Activated CD8-positive, alpha-beta memory T cell treated with anti-CD3 and anti-CD28 coated beads, Interleukin-2, amount 50 U/mL, for 48 hours (primary cell): Measurements from ENCODE around the gene NCMAP.

Source experiments
- DNase-seq: peaks from one replicate; pipeline ENCODE4 v3.0.0-alpha.2; 2020

NCMAP gene

DNA sequence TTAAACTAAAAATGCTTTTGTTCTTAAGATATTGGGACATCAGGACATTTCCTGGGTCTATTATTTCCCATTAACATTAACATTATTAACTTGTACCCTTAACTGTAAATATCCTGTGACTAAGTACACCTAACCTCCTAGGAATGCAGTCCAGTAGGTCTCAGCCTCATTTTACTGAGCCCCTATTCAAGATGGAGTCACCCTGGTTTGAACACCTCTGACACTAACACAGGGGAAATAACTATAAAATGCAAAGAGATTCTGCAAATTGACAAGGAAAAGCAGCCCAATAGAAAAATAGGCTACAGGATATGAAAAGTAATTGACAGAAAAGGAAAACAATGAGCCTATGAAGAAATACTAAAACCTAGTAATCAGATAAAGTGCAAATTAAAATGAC is 11.6 kb upstream of the NCMAP start:
- DNase-seq = no peak

DNA sequence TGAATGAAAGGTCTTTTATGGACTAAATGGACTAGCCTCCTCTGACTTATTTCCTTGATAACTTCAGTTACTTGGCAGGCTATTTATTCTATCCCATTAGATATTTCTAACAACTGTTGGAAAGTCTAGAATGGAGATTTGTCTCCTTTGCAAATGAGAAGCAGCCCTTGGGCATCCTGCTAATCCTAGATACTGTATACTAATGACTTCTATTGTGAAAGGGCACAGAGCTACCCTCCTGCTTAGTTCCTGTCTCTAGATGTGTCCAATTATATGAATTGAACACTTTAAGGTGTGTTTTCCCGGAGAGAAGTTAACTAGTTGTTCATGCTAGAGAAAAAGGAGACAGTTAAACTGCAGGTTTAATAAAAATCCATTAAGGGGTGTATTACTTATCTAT is 10.2 kb upstream of the NCMAP start:
- DNase-seq = no peak

DNA sequence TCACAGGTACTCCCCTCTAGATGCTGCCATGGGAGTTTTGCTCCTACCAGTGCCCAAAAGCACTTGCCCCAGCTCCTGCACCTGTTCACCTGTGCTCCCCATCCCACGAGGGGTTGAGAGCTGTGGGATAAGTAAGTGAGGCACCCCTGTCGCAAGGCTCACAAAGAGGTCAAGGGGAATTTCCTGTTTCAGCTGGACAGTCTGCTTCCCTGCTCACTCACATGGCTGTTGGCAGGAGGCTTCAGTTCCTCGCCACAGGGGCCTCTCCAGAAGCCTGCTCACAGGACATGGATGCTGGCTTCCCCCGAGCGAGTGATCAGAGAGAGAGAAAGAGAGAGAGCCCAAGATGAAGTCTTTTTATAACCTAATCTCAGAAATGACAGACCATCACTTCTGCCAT is 8.7 kb upstream of the NCMAP start:
- DNase-seq = peak; percentile 44

DNA sequence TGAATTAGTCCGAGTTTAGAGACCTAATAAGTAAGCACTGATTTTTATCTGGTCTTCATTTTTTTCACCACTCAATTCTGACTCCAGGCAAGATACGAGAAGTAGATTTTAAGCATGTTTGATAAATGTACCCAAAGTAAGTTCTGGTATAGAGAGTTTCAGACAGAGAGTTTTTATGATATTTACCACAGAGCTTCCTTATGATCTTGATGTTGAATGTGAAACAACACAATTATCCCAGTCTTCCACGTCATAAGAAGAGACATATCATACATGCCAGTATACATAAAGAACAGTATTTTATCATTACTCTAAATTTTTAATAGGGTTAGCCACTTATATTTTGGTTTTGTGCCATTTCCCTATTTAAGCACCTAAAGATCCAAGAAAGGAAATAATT is 7.8 kb upstream of the NCMAP start:
- DNase-seq = no peak

DNA sequence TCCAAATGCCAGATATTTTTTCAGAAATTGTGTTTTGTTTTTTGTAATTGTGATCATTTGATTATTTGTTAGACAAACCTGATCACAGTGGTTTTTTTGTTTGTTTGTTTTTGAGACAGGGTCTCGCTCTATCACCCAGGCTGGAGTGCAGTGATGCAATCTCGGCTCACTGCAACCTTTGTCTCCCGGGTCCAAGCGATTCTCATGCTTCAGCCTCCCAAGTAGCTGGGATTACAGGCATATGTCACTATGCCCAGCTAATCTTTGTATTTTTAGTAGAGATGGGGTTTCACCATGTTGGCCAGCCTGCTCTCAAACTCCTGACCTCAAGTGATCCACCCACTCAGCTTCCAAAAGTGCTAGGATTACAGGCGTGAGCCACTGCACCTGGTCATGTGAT is 6.7 kb upstream of the NCMAP start:
- peak; percentile 20 for DNase-seq

DNA sequence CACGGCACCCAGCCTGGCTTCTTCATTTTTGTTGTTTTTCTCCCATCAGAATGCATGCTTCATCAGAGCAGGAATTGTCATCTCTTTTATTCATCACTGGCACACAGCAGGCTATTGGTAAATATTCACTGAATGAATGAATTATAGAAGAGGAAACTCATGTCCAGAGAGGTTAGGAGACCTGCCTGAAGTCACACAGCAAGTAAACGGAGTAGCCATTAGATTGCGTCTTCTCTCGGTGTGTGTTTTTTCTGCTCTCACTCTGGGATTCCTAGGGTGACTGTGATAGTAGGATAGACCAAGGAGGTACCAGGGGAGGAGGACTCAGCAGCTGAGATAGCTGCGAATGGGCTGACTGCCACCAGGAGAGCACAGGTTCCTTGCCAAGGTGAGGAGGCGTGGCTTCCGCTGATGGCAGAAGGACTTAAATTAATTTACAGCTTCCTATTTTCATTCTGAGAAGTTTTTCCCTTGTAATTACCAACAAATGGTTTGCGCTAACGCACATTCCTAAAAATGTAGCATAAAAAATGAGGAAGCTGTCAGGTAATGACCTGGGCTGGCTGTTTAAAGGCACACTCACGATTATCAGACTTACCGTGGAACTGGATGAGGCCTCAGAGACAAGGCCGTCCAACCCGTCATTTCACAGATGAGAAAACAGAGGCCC is 4.5 kb upstream of the NCMAP start:
- DNase-seq = peak; percentile 15

DNA sequence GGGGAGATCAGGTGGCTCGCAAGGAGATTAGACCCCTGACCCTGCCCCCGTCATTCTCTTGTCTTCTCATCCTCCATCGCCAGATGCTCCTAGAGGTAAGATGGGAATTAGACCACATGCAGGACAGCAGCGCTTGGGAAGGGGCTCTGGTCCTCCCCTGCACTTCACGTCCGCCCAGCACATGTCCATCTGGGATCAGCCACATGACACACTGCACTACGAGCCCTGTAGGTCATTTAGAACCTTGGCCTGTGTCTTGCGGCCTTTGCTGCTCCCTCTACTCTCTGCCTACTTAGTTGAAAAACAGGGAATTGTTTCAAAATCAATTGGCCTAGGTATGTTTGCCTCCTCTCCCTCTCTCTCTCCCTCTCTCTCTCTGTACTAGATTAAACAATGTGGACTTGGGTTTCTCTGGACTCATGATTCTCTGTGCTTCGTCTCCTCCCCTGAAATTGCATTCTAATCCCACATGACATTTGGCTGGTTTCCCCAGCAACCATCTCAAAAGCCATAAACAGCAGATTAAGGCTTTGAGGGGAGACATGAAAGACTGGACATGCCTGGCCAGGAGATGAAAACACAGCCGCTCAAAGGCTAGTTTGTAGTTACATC is 3.8 kb upstream of the NCMAP start:
- DNase-seq = peak; percentile 33

DNA sequence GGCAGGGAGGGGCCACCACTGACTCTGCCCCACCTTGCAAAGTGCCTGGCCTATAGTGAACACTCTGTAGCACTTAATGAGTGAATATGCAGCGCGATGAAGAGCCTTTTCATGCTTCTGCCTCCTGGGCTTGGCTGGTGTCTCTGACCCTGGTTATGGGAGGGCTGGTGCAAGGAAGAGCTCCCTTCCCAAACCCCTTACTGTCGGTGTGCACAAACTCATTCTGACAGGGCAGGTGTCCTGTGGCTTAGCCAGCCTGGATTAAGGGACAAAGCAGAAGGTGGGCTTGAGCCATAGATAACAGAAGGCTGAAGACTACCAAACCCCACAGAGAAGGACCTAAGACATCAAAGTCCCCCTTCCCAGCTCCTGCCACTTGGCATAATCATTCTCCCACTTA is 2.0 kb upstream of the NCMAP start:
- DNase-seq = no peak

DNA sequence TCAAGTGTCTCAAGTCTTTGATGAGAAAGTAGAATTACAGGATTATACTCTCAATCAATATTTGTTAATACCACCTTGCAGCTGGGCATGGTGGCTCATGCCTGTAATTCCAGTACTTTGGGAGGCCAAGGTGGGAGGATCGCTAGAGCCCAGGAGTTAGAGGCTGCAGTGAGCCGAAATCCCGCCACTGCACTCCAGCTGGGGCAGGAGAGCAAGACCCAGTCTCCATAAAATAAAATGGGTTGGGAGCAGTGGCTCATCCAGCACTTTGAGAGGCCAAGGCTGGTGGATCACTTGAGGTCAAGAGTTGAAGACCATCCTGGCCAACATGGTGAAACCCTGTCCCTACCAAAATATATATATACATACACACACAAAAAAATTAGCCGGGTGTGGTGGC is 1.2 kb upstream of the NCMAP start:
- no peak for DNase-seq

DNA sequence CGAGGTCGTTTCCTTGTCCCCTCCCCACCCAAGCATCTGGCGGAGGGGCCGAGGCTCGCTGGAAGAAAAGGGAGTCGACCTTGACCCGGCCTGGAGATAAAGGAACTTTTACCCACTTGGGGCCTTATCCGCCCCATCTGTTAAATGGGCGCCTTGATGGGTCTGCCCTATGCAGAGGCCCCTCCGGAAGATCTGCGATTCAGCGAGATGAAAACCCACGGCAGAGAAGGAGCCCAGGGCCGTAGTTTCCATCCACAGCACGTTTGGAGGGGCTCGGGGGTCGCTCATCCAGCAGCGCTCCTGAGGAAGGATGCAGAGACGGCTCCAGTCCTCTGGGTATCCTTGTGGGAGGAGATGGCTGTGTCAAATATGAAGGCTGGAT is 518 bp downstream of the NCMAP start:
- no peak for DNase-seq

DNA sequence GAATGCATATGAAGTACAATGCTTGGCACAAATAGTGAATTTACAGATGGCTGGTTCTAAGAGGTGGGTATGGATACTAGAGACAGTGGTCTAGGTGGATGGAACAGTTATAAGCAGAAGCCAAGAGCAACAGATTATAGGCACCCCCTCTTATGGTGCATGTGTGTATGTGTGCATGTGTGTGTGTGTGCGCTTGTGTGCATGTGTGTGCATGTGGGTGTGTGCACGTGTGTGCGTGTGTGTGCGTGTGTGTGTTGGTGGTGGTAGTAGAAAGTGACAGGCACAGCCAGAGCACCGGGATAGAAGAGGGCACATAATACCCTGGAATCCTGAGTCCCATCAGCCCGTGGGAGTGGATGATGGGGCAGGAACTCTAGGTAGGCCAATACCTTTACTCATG is 1.3 kb downstream of the NCMAP start:
- no peak for DNase-seq

DNA sequence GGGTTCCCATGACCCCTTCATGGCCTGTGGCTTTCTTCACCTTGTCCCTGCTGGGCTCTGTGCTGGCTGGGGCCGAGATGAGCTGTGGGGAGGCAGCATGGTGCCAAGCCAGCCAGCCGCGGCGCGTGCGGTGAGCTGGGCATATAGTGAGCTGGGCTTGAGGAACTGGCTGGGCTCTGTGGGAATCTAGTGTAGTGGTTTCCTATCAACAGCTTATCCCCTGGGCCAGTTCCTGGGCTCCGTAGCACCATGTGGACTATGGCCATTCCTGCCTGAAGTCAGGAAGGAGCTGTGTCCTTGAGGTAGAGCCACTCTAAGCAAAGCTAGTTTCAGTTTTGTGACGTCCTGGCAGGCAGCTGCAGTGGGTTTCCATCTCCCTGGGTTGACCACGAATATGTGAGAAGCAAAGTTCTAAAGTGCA is 1.8 kb downstream of the NCMAP start:
- no peak for DNase-seq

DNA sequence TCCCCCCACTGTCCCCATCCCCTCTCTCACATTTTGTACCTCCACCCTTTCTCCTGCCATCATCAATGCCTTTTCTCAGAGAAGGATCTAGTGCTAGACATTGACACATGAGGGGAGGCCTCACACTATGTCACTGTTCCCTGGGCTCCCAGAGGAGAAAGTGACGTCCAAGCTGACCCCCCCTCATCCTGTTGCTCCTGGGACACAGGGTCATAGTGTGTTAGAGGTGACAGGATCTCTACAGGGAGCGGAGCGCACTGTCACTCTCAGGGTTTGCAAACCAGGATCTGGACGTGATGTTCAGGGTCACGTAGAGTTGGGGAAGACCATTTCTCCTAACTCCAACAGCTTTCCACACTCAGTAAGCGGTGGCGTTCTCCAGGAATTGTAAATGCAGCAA is 2.6 kb downstream of the NCMAP start:
- DNase-seq = no peak

DNA sequence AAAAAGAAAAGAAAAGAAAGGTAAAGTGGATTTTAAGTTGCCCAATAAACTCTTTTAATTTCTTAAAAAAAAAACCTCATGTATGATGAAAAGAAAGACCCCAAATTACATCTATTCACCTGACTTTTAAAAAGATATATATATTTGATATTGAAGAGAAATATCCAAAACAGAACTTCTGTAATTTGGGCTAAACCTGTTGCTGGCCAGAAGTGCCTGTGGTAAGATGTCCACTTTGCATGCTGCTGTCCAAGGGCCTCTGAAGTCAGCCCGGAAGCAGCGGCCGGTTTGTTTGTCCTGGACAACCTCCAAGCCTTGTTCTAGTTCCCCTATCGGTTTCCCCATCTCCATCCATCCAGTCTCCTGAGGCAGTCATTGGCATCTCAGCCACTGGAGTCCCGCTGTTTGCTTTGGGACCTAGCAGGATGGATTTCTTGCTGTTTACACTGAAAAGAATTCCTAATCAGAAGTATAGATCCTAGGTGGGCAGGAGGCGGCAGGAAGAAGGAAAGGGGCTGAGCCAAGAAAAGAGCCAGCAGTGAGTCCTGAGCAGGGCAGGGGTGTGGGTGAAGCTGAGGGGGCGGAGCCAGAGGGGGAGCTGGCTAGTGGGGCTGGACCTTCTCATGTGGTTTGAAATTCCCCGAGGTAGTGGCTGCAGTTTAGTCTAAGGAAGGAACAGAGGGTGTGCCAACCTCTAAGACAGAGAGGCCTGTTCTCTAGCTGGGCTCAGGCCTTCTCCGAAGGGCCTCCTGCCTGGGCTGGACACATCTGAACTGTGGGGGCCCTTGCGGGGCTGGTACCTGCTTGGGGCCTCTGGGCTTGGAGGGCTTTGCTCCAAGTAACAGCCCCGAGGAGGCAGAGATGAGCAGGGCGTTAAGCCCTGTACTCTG is 3.3 kb downstream of the NCMAP start:
- no peak for DNase-seq

DNA sequence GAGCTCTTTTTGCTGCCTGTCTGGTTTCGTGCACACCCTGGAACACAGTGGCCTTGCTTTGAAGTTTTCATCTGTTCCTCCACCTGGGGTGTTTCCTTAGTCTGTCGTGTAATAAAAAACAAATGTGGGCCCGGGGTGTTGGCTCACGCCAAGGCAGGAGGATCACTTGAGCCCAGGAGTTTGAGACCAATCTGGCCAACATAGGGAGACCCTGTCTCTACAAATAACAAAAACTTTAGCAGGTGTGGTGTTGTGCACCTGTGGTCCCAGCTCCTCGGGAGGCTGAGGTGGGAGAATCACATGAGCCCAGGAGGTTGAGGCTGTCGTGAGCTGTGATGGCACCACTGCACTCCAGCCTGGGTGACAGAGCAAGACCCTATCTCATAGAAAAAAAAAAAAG is 4.5 kb downstream of the NCMAP start:
- DNase-seq = no peak

DNA sequence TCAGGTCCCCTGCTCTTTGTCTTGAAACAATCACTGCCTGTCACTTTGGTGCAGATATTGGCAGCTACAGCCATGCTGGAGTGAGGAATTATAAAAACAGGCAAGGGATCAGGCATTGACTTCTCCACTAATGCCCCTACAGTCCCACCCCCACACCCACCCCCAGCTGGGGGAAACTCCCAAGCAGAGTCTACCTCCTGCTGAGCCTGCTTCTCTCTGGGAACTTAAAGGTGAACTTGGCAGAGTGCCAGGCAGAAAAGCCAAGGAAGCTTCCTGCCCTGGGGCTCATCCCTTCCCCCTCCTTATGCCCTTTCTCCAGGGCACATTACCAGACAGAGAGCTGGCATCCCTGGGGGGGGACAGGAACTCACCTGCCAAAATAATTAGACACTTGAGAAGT is 6.7 kb downstream of the NCMAP start:
- DNase-seq = no peak

DNA sequence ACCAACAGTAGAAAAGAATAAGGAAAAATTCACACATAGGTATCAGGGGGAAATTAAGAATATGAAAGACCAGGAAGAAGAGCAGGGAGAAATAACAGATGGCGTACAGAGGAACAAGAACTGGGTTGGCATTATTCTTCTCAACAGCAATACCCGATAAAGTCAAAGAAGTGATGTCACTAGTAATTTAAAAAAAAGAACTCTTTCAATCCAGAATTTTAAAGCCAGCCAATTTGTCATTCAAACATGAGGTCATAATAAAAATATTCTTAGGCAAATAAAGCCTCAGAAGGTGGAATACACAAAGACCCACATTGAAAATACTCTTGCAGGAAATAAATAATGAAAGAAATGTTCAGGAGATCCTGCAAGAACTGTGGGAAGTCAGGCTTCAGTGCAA is 8.8 kb downstream of the NCMAP start:
- no peak for DNase-seq

DNA sequence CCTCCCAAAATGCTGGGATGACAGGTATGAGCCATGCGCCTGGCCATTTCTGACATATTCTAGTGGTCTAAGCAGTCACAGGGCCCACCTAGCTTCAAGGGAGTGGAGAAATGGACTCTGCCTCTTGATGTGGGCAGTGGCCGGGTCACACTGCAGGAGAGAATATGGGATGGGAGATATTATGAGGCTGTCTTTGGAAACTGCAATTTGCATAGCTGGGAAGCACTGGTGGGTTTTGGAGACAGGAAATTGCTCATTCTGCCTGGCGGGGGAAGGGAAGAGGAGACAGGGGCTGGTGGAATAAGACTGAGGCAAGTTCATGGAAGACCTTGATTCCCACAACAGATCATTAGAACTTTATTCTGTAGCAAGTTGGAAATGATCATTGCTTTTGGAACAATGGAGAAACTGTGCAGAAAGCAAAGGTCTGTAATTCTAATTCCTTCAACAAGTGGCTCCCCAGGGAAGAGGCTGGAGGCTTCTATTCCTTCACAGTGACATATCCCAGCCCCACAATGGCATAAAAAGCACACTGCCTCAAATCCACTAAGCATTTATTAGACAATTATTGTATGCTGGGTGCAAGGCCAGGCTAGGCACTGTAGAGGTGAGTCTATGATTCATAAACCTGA is 10.5 kb downstream of the NCMAP start:
- no peak for DNase-seq

DNA sequence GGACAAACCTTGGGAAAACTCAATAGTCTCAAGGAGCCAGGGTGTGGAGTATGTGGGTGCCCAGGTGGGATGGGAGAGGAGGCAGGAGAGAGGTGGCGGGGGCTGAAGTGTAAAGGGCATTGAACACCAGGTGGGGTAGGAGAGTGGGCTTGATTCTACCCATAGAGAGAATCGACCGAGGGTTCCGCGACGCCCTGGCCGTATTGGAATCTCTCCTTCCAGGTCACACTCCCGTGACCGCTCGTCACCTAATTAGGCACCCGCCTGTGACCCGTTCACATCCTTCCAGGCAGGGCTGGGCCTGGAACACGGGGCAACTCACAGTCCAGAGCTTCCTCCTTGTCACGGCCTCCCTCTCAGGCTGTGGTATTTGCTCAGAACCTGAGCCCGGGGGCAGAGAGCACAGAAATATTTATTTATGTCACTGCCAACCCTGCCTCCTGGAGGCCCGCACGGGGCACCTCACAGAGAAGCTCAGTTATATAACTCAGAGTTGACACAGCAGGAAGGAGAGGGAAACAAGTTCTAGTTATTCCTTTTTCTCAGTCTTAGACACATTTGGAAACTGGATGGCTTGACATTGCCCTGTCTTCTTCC is 12.0 kb downstream of the NCMAP start:
- DNase-seq = no peak

DNA sequence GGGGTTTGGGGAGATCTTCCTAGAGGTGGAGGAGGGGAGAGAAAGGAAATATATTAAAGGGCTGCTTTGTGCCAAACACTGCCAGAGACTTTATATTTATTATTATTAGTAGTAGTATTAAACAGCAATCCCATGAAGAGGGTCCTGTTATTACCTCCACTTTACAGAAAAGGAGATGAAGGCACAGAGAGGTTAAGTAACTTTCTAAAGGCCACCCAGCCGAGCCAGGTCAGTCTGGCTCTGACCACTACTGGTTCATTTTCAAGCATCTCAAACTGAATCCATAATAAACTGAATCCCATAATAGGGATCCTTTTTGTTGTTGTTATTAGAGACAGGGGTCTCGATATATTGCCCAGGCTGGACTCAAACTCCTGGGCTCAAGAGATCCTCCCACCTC is 12.6 kb downstream of the NCMAP start:
- DNase-seq = no peak

DNA sequence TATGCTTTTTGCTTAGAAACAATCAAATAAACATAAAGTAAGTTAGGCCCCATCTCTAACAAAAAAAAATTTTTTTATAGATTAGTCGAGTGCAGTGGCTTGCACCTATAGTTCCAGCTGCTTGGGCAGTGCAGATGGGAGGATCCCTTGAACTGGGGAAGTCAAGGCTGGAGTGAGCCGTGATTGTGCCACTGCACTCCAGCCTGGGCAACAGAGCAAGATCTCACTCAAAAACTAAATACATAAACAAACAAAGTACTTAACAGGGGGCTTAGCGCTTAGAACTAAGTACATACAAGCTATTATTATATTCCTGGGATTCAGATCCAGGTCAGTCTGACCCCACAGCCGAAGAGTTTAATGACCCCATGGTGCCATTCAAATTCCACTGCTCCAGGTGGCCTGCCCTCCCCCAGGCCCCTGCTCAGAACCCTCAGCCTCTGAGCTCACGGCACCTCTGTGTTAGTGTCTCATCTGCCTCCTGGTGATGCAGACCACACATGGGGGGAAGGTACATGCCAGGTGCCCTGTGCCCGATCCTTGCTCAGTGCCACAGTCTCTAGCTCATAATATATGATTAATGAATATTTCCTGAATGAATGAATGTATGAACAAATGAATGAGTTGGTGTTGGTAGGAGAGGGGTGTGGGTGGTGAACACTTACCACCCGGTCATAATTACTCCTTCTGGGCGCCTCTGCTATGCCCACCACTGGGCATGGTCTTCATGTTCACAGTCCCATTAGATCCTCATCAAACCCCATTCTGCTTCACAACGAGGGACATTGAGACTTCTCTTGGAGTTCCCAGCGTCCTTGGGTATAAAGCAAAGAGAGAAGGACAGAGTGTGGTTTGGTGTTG is 14.6 kb downstream of the NCMAP start:
- no peak for DNase-seq

DNA sequence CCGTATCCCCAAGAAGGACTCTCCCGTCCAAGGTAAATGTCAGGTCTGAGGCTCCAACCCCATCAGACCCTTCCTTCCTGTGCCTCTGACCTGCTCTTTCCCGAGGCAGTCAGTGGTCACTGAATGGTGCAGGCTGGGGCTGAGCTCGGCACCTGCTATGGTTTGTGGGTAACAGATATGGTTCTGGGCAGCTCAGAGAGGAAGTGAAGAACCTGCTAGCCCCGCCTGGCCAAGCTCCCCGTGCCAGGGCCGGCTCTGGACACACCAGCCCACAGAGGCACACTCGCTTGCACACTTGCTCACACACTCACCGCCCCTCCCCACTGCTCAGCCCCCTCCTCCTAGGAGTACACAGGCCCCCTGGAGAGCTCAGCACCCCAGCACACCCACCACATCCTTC is 16.4 kb downstream of the NCMAP start:
- DNase-seq = no peak
